Liver (tissue), 2 donors: ENCODE data around the gene DDX53.

Source experiments
- CTCF ChIP-seq: fragments of 150-350 bp; IDR thresholded peaks from 2 replicates; pipeline ENCODE4 v1.5.1; 2017; ENCODE audit warnings: improper control_type of control experiment, low read depth, low read length; ENCODE audit not compliant: missing input control
- REST ChIP-seq: IDR thresholded peaks from 2 replicates; pipeline ENCODE4 v1.6.1; 2016; ENCODE audit warnings: antibody characterized with exemption, mild to moderate bottlenecking
- donor health status: healthy.

- TF ChIP-seq CTCF (no peak), REST (no peak)
Measured at GRCh38 chrX:22969411-22969810, 30.3 kb upstream of the DDX53 start.
